AG04449 (cell line): ENCODE measurements around the gene ZNF275.

Experiments
- CTCF ChIA-PET: fragments of 350-600 bp; formaldehyde crosslinking; extraction: SDS; loops from one replicate; lab custom pipeline; 2021; ENCODE audit warnings: antibody characterized with exemption; lab: Yijun Ruan, JAX
- POLR2A ChIA-PET: fragments of 400-600, 350-600 bp; formaldehyde crosslinking; extraction: SDS; loops from one replicate; lab custom pipeline; 2020; ENCODE audit warnings: antibody characterized with exemption, inconsistent platforms; lab: Yijun Ruan, JAX
- DNase-seq: peaks from one replicate; pipeline ENCODE4 v3.0.0-alpha.2; 2010; ENCODE audit warnings: low read depth, low spot score
- H3K4me3 ChIP-seq: 2 replicates; pipeline ENCODE4 v1.5.1; 2011; ENCODE audit warnings: low read depth, mild to moderate bottlenecking, control low read depth, low read length
- TF ChIP-seq, protein P1 (sequence below): IDR thresholded peaks from one replicate; pipeline ENCODE4 v1.5.1; 2011; ENCODE audit warnings: mild to moderate bottlenecking, moderate library complexity, low read length, control low read depth, inconsistent platforms; ENCODE audit not compliant: insufficient read depth; ENCODE audit errors: missing control alignments

ZNF275 gene

DNA sequence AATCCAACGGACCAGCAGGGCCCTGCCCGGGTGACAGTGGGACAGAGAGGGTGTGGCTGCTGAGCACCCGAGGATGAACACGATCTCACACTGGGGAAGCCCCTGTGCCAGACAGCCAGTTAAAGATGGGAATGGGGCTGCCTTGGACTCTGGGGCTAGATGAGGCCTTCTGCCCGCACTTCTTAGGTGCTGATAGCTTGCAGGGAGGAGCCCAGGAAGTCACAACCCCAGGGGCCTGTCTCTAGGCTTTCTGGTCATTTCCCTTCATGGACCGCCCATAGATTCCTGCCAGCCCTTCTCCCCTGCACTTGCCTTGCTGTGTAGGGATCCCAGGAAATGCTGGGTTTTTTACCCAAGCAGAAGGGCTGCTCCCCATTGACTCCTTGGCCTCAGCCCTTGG lies 6.2 kb downstream of the ZNF275 start:
- H3K4me3 ChIP-seq: no peak overlapping the region
- TF ChIP-seq, protein P1, sequence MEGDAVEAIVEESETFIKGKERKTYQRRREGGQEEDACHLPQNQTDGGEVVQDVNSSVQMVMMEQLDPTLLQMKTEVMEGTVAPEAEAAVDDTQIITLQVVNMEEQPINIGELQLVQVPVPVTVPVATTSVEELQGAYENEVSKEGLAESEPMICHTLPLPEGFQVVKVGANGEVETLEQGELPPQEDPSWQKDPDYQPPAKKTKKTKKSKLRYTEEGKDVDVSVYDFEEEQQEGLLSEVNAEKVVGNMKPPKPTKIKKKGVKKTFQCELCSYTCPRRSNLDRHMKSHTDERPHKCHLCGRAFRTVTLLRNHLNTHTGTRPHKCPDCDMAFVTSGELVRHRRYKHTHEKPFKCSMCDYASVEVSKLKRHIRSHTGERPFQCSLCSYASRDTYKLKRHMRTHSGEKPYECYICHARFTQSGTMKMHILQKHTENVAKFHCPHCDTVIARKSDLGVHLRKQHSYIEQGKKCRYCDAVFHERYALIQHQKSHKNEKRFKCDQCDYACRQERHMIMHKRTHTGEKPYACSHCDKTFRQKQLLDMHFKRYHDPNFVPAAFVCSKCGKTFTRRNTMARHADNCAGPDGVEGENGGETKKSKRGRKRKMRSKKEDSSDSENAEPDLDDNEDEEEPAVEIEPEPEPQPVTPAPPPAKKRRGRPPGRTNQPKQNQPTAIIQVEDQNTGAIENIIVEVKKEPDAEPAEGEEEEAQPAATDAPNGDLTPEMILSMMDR: no peak
- ChIA-PET POLR2A (no interaction called here), CTCF (no interaction called here)
- no peak for DNase-seq

DNA sequence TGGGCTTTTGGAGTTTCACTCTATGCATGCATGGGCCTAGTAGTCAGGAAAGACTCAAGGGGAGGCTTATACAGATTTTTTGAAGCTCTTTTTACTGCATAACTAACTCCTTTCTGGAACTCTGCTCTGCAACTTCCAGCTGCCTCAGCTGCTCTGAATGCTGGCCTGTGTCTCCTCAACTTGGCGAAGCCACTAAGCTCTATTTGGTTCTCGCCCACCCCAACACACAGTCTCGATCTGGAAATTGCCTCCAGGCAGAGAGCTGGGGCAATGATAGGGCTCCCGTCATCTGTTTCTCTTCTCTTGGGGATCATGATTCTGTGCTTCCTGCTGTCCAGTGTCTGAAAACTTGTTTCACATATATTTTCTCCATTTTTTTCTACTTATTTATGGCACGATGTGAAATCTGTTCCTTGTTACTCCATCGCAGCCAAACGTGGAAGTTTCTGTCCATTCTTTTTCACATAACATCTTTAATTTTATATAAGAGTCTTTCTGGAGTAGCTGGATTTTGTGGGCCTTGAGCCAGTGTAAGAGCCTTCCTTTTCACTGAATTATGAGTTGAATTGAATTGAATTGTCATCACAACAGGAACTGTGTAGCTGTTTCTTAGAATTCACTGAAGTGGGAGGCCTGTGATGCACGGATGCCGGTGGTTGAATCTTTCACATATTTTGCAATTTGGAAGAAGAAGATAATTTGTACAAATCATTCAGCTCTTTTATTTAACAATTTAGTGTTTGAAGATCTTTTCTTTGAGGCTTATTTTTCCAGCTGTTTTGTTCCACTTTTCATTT lies 9.0 kb downstream of the ZNF275 start:
- CTCF ChIA-PET: no interaction called here
- no peak overlapping the region for H3K4me3 ChIP-seq
- TF ChIP-seq, protein P1: no peak
- POLR2A ChIA-PET: interaction anchor here (0.8 kb wide), 1 partner anchor 9 kb away, joined by 4 read pairs; the partner anchor contains the start of gene ZNF275
- no peak for DNase-seq

GRCh38 chrX:153343674-153344073 lies 9.7 kb downstream of the ZNF275 start:
- DNase-seq: no peak
- H3K4me3 ChIP-seq: no peak overlapping the region
- POLR2A ChIA-PET: interaction anchor here (0.8 kb wide), 1 partner anchor 10 kb away, joined by 4 read pairs; the partner anchor contains the start of gene ZNF275
- CTCF ChIA-PET: no interaction called here
- TF ChIP-seq, protein P1: no peak

DNA sequence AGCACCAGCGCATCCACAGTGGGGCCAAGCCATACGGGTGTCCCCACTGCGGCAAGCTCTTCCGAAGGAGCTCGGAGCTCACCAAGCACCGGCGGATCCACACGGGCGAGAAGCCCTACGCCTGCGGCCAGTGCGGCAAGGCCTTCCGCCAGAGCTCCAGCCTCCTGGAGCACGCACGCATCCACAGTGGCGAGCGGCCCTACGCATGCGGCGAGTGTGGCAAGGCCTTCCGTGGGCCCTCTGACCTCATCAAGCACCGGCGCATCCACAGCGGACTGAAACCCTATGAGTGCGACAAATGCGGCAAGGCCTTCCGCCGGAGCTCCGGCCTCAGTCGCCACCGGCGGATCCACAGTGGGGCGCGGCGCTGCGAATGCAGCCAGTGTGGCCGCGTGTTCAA lies 13.6 kb downstream of the ZNF275 start:
- POLR2A ChIA-PET: no interaction called here
- DNase-seq: no peak
- no peak overlapping the region for H3K4me3 ChIP-seq
- CTCF ChIA-PET: no interaction called here
- TF ChIP-seq, protein P1: no peak

- no peak for DNase-seq
- POLR2A ChIA-PET: no interaction called here
- CTCF ChIA-PET: no interaction called here
- H3K4me3 ChIP-seq: no peak overlapping the region
- TF ChIP-seq, protein P1: no peak
Measured at GRCh38 chrX:153348421-153348820, 14.5 kb downstream of the ZNF275 start.

GRCh38 chrX:153349952-153350351 lies 16.0 kb downstream of the ZNF275 start:
- TF ChIP-seq, protein P1: no peak
- ChIA-PET POLR2A (no interaction called here), CTCF (no interaction called here)
- no peak for DNase-seq
- H3K4me3 ChIP-seq: no peak overlapping the region
